DND-41 (cell line): ENCODE measurements around the gene TYK2.

ENCODE experiments used
- CTCF ChIP-seq: IDR thresholded peaks from 2 replicates; pipeline ENCODE4 v1.5.1; 2012; ENCODE audit warnings: borderline replicate concordance, low read length, moderate library complexity, mild to moderate bottlenecking; ENCODE audit not compliant: poor library complexity, severe bottlenecking; ENCODE audit errors: extremely low read depth
- EZH2 ChIP-seq: IDR thresholded peaks from 3 replicates; pipeline ENCODE4 v1.6.1; 2012; ENCODE audit warnings: borderline replicate concordance, low read depth, mild to moderate bottlenecking, moderate library complexity, low read length, inconsistent platforms; ENCODE audit not compliant: severe bottlenecking

GRCh38 chr19:10346509-10346908, 33.9 kb downstream of the TYK2 start:
- TF ChIP-seq CTCF, result no peak
- TF ChIP-seq EZH2, result no peak
